Stimulated activated CD8-positive, alpha-beta memory T cell treated with anti-CD3 and anti-CD28 coated beads, Interleukin-2, amount 100 ng/mL, for 48 hours (primary cell): ENCODE results near the gene LDB3.

ENCODE experiments used
- DNase-seq, 2 donors: peaks; one replicate each; pipeline ENCODE4 v3.0.0-alpha.2; 2020; ENCODE audit warnings: low read depth in 2 of 2

The LDB3 gene

GRCh38 chr10:86685893-86686632 lies 17.8 kb downstream of the LDB3 start:
- no peak for DNase-seq

- no peak for DNase-seq
These were observed 18.7 kb downstream of the LDB3 start for GRCh38 chr10:86686972-86687371.

- DNase-seq, result no peak
These were observed 19.4 kb downstream of the LDB3 start for GRCh38 chr10:86687750-86688149.

GRCh38 chr10:86688398-86688921 lies 20.1 kb downstream of the LDB3 start:
- DNase-seq, result peak in 1 of 2 donors; percentile 20

- DNase-seq, result no peak
These were observed 20.8 kb downstream of the LDB3 start for GRCh38 chr10:86689146-86689545.

GRCh38 chr10:86690231-86690630 lies 21.9 kb downstream of the LDB3 start:
- no peak for DNase-seq

GRCh38 chr10:86690657-86691084 lies 22.4 kb downstream of the LDB3 start:
- no peak for DNase-seq

- no peak for DNase-seq
These were observed 23.2 kb downstream of the LDB3 start for GRCh38 chr10:86691333-86692022.

- no peak for DNase-seq
These were observed 23.8 kb downstream of the LDB3 start for GRCh38 chr10:86692023-86692514.

- no peak for DNase-seq
These were observed 24.4 kb downstream of the LDB3 start for GRCh38 chr10:86692664-86693063.

- no peak for DNase-seq
These were observed 25.0 kb downstream of the LDB3 start for GRCh38 chr10:86693275-86693674.

- peak in 1 of 2 donors; percentile 21 for DNase-seq
These were observed 25.5 kb downstream of the LDB3 start for GRCh38 chr10:86693721-86694369.

- no peak for DNase-seq
These were observed 30.1 kb downstream of the LDB3 start for GRCh38 chr10:86698207-86698940.

GRCh38 chr10:86699125-86699524 lies 30.8 kb downstream of the LDB3 start:
- no peak for DNase-seq

- no peak for DNase-seq
These were observed 31.2 kb downstream of the LDB3 start for GRCh38 chr10:86699541-86699940.

GRCh38 chr10:86699991-86700840 lies 31.9 kb downstream of the LDB3 start:
- no peak for DNase-seq

GRCh38 chr10:86700851-86701617 lies 32.7 kb downstream of the LDB3 start:
- DNase-seq, result no peak

- no peak for DNase-seq
These were observed 34.9 kb downstream of the LDB3 start for GRCh38 chr10:86703176-86703575.

- DNase-seq, result no peak
These were observed 36.8 kb downstream of the LDB3 start for GRCh38 chr10:86705139-86705538.

GRCh38 chr10:86705905-86706304 lies 37.6 kb downstream of the LDB3 start:
- DNase-seq, result no peak
